H1 (cell line): ENCODE data around the gene CSF2RB.

Source experiments
- BRCA1 ChIP-seq: IDR thresholded peaks from 2 replicates; pipeline ENCODE4 v1.6.1; 2012; ENCODE audit warnings: low read depth, low read length, improper control_type of control experiment
- EZH2 ChIP-seq: fragments of 200-600 bp; sonication (generic); IDR thresholded peaks from 2 replicates; pipeline ENCODE4 v1.7.1; 2012; ENCODE audit warnings: low read depth, mild to moderate bottlenecking, moderate library complexity, low read length, inconsistent platforms; ENCODE audit not compliant: severe bottlenecking
- HDAC6 ChIP-seq: IDR thresholded peaks from one replicate; pipeline ENCODE4 v1.7.1; 2012; ENCODE audit warnings: low read depth, mild to moderate bottlenecking, inconsistent platforms, low read length, moderate library complexity
- KDM4A ChIP-seq: IDR thresholded peaks from one replicate; pipeline ENCODE4 v1.7.1; 2012; ENCODE audit warnings: low read depth, mild to moderate bottlenecking, moderate library complexity, low read length, inconsistent platforms; ENCODE audit not compliant: severe bottlenecking
- POLR2AphosphoS5 ChIP-seq: IDR thresholded peaks from 2 replicates; pipeline ENCODE4 v1.6.1; 2011; ENCODE audit warnings: low read depth, low read length
- SIX5 ChIP-seq: IDR thresholded peaks from 2 replicates; pipeline ENCODE4 v1.6.1; 2011; ENCODE audit warnings: mild to moderate bottlenecking, low read depth, low read length
- SP1 ChIP-seq: IDR thresholded peaks from 2 replicates; pipeline ENCODE4 v1.6.1; 2011; ENCODE audit warnings: low read depth, low read length
- TF ChIP-seq, protein P1 (sequence below), 3 experiments: IDR thresholded peaks; 1 replicate in 2 of 3; 2 replicates in 1 of 3; pipeline versions ENCODE4 v1.5.1 to v1.6.1; 2011; ENCODE audit warnings: low read length in 3 of 3, mild to moderate bottlenecking in 3 of 3, inconsistent platforms in 2 of 3, low read depth in 1 of 3, moderate library complexity in 1 of 3; ENCODE audit not compliant: insufficient read depth in 1 of 3; ENCODE audit errors: control extremely low read depth in 1 of 3
- TF ChIP-seq, protein P2 (sequence below): IDR thresholded peaks from 2 replicates; pipeline ENCODE4 v1.6.1; 2011; ENCODE audit warnings: low read length, improper control_type of control experiment

DNA sequence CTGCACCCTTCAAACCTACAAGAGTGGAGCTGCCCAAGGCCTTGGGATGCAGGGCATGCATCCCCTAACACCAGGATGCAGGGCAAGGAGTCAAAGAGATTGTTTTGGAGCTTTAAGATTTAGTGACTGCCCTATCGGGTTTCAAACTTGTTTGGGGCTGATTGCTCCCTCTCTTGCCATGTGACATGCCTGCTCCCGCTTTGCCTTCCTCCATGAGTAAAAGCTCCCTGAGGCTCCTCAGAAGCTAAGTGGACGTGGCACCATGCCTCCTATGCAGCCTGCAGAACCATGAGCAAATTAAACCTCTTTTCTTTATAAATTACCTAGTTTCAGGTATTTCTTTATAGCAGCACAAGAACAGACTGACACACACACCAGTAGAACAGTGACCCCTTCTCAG lies 15.8 kb upstream of the CSF2RB start:
- TF ChIP-seq, protein P1, sequence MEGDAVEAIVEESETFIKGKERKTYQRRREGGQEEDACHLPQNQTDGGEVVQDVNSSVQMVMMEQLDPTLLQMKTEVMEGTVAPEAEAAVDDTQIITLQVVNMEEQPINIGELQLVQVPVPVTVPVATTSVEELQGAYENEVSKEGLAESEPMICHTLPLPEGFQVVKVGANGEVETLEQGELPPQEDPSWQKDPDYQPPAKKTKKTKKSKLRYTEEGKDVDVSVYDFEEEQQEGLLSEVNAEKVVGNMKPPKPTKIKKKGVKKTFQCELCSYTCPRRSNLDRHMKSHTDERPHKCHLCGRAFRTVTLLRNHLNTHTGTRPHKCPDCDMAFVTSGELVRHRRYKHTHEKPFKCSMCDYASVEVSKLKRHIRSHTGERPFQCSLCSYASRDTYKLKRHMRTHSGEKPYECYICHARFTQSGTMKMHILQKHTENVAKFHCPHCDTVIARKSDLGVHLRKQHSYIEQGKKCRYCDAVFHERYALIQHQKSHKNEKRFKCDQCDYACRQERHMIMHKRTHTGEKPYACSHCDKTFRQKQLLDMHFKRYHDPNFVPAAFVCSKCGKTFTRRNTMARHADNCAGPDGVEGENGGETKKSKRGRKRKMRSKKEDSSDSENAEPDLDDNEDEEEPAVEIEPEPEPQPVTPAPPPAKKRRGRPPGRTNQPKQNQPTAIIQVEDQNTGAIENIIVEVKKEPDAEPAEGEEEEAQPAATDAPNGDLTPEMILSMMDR (IDR thresholded peaks at IDR 0.05; ENCODE audit: control extremely low read depth in 1 of 3, insufficient read depth in 1 of 3, low read depth in 1 of 3, low read length in 3 of 3) = no peak
- no peak for TF ChIP-seq HDAC6
- no peak for TF ChIP-seq SP1
- TF ChIP-seq, protein P2, sequence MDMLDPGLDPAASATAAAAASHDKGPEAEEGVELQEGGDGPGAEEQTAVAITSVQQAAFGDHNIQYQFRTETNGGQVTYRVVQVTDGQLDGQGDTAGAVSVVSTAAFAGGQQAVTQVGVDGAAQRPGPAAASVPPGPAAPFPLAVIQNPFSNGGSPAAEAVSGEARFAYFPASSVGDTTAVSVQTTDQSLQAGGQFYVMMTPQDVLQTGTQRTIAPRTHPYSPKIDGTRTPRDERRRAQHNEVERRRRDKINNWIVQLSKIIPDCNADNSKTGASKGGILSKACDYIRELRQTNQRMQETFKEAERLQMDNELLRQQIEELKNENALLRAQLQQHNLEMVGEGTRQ = no peak
- no peak for TF ChIP-seq EZH2
- no peak for TF ChIP-seq KDM4A
- no peak for TF ChIP-seq POLR2AphosphoS5
- no peak for TF ChIP-seq SIX5
- no peak for TF ChIP-seq BRCA1
